Hepatic stellate cell (primary cell): ENCODE results near the gene RYK.
"Not testable (repeated sequence)": the region's sequence is repeated elsewhere in the genome, so short reads cannot be mapped to it uniquely, and the experiment has no call there.

Experiments
- DNase-seq: peaks from one replicate; pipeline ENCODE4 v3.0.0; 2011; ENCODE audit warnings: low spot score

The RYK gene

DNA sequence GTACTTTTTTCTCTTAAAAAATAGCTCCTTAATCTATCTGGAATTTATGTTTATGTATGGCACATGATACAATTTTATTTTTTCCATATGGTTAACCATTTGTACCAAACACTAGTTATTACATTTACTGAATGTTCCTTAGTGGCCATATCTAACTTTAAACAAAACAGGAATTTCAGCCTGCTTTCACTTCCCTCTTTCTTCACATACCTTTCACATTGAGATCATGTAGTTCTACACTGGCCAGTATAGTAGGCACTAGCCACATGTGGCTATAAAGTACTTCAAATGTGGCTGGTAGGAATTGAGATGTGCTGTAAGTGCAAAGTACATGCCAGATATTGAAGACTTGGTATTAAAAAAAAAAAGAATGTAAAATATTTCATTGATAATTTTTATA is 4.7 kb upstream of the RYK start:
- DNase-seq = no peak

DNA sequence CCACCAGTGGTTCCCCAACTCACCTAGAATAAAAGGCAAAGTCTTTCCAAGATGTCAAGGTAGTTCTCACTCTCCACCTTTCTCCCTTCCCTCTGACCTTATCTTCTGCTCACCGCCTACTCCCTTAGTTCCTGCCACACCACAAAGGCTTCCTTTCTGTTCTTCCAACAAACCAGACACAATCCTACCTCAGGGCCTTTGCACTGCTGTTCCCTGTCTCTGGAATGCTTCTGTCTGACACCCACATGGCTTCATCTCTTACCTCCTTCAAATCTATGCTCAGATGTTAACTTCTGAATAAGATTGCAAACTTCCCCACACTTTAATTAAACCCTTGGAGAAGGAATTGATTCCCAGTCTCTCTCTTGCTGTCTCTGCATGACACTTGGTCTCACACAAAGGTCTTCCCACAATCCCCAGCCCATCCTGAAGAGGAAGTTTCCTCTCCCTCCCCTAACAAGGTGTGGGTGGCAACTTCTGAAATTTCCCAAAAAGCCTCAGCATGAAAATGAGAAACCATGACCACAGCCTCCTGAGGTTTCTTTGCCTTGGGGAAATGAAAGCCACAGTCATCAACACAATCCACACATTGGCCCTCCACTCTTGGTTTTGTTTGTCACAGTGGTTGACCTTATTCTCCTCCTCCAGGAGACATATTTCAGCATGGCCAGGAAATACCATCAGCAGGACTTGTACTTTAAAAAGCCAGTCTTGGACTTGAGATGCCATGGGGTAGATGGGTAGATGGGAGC is 3.0 kb upstream of the RYK start:
- DNase-seq = no peak

DNA sequence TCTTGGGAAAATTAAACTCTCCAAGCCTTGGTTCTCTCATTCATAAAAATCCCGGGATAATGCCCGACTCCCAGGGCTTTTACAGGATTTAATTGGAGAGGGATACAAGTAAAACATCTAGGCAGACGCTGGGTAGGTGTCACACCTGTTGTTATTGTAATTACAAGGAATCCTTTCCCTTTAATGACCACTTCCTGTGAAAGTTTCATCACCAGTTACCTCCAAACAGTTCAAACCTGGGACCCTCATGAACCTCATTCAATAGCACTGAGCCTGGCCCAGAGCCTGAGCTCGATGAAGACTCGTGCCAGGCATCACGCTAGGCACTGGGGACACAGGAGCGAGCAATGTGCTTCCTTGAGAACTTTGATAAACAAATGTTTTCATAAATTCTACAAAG is 2.1 kb upstream of the RYK start:
- no peak for DNase-seq

DNA sequence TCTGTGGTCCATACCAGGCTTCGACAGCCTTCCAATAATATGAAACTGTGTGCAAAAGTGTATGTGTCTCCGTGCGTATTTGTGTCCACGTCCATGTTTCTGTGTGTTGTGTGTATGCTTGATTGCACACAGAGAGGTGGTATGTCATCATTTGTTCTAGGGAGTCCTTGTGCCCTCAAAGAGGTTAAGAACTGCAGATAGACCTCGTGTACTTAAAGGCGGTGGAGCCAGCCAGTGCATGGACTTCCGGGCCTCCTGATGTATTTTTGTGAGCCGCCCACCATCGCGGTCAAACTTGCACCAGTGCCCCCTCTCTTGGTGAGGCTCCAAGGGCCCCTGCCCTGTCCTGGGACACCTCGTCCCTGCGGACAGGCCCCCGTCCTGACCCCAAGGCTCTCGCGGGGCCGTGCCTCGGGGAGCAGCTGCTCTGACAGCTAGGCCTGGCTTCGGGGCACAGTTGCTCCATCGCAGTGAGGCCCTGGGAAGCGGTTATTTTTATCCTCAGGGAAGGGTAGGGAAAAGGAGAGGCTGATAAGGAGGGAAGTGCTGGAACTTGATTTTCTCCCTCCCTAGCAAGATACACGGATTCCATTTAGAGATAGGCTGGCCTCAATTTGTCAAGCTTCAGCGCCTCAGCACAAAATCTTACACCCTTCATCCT is 1.2 kb upstream of the RYK start:
- no peak for DNase-seq

DNA sequence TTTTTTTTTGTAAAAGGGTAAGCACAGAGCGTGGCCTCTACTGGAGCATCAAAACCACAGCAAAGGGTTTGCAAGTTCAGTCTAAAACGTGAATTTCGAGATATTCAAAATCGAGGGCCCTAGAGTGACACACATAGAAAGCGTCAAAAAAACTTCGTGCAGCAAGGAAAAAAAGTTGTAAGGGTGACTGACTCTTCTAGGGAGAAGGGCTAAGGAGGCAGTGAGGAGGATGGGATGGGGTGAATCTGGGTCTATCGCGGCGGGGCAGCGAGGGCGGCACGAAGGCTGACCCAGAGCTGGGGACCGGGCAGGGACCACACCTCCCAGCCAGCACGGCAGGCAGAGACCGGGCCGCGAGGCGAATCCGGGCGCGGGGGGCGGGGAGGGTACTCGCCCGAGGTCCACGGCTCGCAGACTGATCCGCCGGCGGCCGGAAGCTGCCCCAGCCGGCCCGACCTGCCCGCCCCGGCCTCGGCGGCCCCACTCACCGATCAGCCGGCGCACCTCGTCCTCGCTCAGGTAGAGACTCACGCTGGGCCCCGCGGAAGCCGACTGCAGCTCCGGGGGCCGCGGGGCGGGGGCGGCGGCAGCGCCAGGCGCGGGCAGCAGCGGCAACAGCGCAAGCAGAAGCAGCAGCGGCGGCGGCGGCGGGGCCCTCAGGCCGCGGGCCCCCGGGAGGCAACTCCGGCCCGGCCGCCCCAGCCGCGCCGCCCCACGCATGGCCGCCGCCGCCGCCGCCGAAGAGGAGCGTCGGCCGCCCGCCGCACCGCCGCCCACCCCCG is 533 bp downstream of the RYK start:
- DNase-seq = peak; percentile 47

DNA sequence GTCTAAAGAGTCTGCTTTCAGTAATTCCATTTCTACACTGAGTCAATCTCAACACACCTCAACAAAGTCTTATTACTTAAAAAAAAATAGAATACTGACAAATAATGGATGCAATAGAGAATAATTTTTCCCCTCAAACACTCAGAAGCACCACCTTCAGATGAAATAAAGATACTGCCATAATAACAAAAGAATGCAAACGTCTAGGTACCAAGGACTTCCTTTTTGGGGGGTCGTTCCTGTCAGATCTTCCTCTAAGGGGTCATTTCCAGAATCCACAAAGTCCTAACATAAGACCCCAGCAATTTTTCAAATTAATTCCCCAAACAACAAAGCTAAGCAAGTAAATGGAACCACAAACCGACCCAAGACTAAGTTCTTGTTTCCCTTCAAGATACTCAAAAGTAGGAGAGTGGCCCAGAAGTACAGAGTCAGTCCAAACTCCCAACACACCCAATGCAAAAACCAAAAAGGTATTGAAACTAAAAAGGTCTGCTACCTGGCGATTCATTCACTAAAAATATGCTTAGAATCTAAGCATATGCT is 1.3 kb downstream of the RYK start:
- no peak for DNase-seq

DNA sequence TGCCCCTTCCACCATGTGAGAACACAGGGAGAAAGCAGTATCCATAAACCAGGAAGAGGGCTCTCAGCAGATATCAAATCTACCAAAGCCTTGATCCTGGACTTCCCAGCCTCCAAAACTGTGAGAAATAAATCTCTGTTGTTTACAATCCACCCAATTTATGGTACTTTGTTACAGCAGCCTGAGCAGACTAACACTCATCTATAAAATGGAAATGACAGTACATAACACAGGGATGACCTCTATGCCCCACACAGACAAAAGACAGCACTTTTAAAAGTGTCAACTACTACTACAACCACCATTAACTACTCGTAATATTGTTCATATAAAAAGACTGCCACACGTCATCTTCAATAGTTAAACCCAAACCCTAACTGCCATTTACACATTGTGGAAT is 5.7 kb downstream of the RYK start:
- DNase-seq = no peak

DNA sequence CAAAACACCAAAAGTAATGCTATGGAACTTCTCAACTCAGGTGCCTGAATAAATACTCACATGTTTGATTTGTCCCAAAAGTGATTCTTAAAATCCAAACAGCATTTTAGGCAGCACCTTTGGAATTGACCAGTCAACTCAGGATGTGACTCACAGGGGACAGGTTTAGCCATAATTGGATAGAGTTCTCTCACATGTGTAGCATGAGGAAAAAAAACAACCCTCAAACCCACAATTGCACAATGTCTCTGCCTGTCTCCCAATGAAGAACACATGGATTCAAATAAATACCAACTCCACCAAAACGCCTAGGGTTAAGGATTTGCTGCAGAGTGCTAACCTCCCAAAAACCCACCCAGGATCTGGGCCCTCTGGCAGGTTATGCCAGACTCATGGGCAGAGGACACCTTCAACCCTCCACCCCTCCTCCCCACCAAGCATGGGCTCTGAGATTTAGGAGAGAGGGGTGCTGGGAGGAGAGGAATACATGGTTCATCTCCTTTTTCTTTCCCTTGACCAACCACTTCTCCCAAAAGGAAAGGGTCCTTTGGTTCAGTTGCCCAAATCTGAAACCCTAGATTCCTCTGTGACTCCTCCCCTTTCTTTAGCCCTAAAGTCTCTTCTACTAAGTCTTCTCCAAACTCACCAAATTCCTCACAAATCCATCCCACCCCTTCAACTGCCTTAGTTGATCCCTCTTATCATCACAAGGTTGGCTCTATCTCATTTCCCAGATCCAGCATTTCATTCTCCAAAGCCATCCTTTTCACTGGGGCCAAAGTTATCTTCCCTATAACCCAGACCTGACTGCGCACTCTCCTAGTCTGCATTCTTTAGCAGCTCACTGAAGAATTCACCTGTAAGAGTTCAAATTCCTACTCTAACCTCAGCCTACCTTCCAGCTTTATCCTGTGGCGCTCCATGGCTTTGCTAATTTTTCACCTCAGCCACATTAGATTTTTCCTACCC is 7.7 kb downstream of the RYK start:
- peak; percentile 57 for DNase-seq

DNA sequence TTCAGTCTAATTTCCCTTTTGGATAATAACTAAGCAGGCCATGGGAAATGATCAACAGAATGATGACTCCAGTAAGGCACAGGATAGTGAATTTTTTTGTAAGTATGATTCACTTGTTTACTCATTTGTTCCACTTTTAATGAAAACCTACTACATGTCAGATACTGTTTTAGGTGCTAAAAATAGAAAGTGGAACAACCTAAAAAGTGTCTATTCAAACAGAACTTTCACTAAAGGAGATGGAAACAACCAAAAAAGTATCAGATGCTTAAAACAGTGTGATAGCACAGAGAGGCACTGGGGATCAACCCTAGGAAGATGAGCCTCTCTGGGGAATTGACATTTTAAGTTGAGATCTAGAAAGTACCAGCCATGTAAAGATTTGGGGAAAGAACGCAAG is 11.1 kb downstream of the RYK start:
- DNase-seq = no peak

DNA sequence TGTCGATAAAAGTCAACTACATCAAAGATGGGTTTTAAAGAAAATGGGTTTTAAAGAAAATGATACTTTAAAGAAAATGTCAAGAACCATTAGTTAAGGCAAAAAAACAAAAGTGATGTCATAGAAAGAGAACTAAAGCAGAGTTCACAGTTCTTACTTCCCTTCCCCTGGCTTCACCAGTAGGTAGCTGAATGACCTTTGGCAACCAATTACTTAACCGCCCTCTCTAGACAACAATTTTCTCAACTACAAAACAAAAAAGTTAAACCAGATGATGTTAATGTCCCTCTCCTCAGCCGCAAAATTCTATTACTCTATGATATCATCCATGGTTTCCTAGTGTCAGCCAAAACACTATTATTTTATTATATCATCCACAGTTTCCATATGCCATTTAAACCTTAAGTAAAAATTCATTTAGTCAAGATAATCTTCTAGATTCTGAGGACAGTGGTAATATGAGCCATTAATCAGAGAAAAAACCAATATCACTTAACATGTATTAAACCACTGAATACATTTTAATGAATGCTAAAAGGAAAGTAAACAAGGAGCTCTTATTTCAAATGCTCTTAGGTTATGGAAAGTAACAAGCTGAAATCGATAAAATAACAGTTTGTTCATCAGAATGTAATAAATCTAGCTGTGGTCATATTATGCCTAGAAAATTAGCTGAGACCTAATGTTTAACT is 13.1 kb downstream of the RYK start:
- no peak for DNase-seq

DNA sequence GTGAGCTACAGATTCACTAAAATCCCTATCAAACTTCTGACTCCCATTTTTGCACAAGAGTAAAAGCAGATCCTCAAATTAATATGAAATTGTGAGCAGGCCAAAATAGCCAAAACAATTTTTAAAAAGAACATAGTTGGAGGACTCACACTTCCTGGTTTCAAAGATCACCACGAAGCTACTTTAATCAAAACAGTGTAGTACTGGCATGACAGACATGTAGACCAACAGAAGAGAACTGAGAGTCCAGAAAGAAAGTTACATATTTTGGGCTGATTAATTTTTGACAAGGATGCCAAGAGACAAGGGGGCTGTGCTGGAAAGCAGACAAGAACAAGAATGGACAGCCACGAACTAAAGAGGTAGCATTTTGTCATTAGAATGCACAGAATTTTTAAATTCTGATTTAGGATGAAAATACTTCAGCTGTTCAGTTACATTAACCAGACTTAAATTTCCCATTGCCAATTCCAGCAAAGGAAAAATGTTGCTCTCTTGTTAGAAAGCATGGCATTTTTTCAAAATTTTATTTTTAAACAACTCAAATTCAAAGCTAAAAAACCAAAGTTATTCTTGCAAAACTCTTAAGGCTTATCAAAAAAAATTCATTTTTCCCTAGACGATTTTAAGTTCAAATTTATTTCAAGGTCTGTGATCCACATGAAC is 14.0 kb downstream of the RYK start:
- no peak for DNase-seq

DNA sequence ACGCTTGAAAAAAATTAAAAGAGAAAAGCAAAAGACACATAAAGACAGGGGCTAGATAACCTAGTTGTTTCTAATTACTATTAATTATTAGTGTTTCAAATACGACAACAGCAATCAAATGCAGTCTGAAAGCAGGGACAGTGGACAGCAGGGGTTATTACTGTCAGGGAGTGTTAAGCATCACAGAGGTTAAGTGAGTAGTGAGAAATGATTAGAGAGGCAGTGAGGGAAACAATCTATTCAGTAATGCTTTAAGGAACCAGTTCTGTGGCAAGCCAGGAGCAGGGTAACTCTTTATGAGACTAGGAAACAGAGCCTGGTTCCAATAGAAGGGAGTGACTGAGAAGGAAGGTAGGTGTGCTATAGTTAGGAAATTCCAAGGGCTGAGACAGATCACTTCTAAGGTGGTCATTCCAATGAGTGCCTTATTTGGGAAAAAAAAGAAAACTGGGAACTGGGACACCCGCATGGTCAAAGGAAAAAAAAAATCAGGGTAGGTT is 15.0 kb downstream of the RYK start:
- no peak for DNase-seq

DNA sequence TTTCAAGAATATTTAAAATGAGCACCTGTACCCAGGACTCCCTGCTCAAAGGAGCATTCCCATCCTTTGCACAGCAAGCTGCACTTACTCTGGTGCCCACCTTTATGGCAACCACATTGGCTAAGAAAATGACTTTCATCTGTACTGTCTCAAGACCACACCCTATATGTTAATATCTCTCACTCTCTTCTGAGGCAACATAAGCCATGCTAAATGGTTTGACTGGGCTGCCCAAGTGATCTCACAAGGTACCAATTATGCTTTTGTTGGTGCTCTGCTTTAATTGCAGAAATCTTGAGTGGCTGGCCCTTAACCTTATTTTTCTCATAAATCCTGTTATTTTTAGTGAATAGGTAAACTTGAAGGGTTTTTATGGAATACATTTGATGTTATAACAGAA is 17.7 kb downstream of the RYK start:
- DNase-seq = no peak

DNA sequence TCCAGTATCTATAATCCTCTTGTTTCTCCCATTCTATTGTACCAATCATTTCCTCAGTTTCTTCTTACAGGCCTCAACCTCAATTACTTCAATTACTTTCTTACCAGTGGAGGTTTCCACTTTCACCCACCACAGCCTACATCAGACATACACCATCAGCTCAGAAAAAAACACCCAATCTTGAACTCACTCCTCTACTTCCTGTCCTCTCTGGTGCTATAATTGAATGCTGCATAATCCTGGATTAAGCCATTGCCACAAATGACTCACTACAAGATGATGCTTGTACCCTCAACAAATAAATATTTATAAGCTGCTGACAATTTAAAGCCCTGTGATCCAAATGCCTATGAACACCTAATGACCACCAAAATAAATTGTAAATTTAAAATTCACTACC is 18.5 kb downstream of the RYK start:
- no peak for DNase-seq

DNA sequence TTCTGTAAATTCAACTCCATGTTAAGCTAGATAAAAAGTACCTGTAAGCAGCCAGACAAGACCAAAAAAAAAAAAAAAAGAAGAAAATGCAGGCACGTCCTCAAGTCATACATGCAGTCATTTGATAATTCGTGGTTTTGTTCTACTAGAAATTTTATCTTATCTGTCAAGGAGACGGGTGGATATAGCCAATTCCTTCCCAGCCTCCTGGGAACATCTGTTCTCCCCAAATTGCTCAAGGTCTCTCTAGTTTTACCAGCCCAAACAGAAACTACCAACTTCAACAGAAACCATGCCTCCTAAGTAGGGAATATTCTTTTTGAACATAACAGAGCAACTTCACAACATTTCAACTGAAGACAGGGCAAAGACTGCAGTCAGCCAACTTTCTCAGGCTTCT is 19.5 kb downstream of the RYK start:
- DNase-seq = no peak

DNA sequence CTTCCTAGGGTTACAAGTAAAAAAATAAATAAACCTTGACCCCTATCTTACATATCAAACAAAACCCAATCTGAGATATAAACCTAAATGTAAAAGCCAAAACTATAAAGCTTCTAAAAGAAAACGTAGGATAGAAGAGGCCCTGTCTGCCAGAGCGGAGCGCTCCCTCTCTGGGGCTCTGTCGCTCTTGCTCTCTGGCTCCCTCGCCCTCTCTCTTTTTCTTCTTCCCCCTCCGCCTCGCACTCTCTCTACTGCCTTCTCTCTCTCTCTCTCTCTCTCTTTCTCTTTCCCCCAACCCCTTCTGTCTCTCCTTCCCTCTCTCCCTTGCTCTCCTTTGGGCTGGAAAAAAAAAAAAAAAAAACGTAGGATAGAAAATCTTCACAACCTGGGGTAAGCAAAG is 21.6 kb downstream of the RYK start:
- DNase-seq = no peak

DNA sequence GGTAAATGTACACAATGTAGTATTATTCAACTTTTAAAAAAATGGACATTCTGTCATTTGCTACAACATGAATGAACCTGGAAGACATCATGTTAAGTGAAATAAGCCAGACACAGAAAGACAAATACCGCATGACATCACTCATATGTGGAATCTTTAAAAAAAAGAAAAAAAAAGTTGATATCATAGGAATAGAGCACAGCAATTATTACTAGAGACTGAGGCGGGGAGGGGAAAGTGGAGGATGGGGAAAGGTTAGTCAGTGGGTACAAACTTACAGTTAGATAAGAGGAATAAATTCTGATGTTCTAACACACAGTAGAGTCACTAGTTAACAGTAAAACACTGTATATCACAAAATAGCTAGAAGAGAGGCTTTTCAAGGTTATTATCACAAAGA is 22.2 kb downstream of the RYK start:
- no peak for DNase-seq

DNA sequence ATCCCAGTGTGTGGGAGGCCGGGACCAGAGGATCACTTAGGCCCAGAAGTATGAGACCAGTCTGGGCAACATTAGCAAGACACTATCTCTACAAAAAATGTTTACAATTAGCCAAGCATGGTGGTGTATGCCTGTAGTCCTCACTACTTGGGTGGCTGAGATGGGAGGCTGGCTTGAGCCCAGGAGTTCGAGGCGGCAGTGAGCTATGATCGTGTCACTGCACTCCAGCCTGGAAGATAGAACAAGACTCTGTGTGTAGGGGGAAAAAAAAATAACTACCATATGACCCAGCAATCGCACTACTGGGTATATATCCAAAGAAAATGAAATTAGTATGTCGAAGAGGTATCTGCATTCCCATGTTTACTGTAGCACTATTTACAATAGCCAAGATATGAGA is 22.6 kb downstream of the RYK start:
- DNase-seq = no peak

DNA sequence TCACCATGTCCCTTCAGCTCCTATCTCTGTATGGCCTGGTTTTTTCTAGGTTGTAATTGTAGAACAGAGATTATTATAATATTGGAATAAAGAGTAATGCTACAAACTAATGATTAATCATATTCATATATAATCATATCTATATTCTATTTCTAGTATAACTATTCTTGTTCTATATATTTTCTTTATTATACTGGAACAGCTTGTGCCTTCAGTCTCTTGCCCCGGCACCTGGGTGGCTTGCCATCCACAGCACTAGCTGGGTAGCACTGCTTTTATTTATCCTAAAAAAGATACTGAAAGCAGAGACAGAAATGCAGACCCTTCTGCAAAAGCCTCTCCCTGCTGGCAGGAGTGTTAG is 25.9 kb downstream of the RYK start:
- DNase-seq = not testable (repeated sequence)

DNA sequence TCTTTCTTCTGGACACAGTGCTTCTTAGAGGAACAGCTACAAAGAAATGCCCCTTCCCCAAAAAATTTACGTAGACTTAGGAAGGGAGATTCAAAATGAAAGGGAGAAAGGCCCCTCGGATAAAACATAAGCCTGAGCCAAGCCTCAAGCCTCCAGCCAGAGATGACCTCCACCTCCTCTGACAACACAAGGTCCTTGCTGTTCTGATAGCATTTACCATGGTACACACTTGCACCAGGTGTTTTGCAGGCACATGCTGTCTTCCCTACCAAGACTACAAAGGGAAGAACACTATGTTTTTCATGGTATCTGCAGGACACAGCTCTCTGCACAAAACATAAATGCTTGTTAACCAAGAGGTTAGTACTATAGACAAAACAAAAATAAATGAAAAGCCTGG is 27.8 kb downstream of the RYK start:
- no peak for DNase-seq

DNA sequence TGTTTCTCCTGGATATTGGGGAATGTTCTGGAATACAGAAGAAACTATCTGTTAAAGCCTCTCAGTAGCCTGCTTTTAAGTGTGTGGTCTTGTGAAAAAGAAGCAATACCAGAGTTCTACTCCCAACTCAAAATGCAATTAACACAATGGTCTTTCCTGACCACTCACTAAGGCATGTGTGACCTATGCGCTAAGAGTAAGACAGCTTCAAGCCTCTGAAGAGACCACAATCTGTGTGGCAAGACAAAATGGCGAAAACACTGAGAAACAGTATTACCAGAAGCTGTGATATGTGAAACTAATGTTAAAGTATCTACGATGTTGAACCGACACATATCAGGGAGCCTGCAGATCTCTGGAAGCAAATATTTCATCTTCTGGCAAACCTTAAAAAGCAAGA is 33.8 kb downstream of the RYK start:
- no peak for DNase-seq
